Uterine smooth muscle cell (primary cell): ENCODE measurements around the gene CHCHD3. TPM values are rescaled to one million over a fixed set of nuclear protein-coding genes. Genes with fewer than 3 reads are reported as not detected.

ENCODE experiments used
- total RNA-seq: library from RNA; depleted of rRNA; stranded (reverse); fragments of >200 nt; gene quantifications from 2 replicates; pipeline ENCODE4 v1.2.3, GENCODE V29; 2014

CHCHD3 gene
- 123 and 146 TPM in 2 replicates for total RNA-seq

GRCh38 chr7:133081599-133082389, at the start of gene CHCHD3:
CHCHD3 (minus strand) TSS chr7:133082090; CDS start chr7:133081937, 153 bp downstream.

Other genes with a start within 250 kb of the CHCHD3 start
- 97.5 and 100 TPM in 2 replicates for gene EXOC4, start 171.0 kb upstream of the CHCHD3 start, total RNA-seq